SHP77 treated with DMSO at 0.1 percent for 48 hours (cell line): ENCODE data around the gene RUNX1.
A peak's percentile ranks its signal among the peaks of the same experiment; 100 is the strongest.

Experiments used
- DNase-seq: peaks from one replicate; lab custom pipeline; 2025; lab: John Stamatoyannopoulos, UW

The RUNX1 gene

GRCh38 chr21:34880401-34880800, 168.7 kb downstream of the RUNX1 start:
- DNase-seq = no peak

GRCh38 chr21:34878940-34879339, 170.2 kb downstream of the RUNX1 start:
- DNase-seq = no peak

- peak; percentile 73 for DNase-seq
These were observed 170.6 kb downstream of the RUNX1 start for GRCh38 chr21:34878501-34878900.

GRCh38 chr21:34877485-34878128, 171.5 kb downstream of the RUNX1 start:
- no peak for DNase-seq

GRCh38 chr21:34875830-34876229, 173.3 kb downstream of the RUNX1 start:
- DNase-seq = no peak

- DNase-seq = no peak
These were observed 174.2 kb downstream of the RUNX1 start for GRCh38 chr21:34874684-34875513.

GRCh38 chr21:34871026-34871908, 177.8 kb downstream of the RUNX1 start:
- DNase-seq = no peak

- DNase-seq = no peak
These were observed 178.9 kb downstream of the RUNX1 start for GRCh38 chr21:34870246-34870645.

- no peak for DNase-seq
These were observed 179.6 kb downstream of the RUNX1 start for GRCh38 chr21:34869545-34869944.

GRCh38 chr21:34867785-34868184, 181.3 kb downstream of the RUNX1 start:
- no peak for DNase-seq

- no peak for DNase-seq
These were observed 183.5 kb downstream of the RUNX1 start for GRCh38 chr21:34865400-34866241.

GRCh38 chr21:34864370-34865149, 184.5 kb downstream of the RUNX1 start:
- DNase-seq = no peak

- no peak for DNase-seq
These were observed 186.2 kb downstream of the RUNX1 start for GRCh38 chr21:34862951-34863350.

- DNase-seq = no peak
These were observed 187.8 kb downstream of the RUNX1 start for GRCh38 chr21:34861258-34861657.

GRCh38 chr21:34859976-34860653, 189.0 kb downstream of the RUNX1 start:
- no peak for DNase-seq

GRCh38 chr21:34858559-34858958, 190.5 kb downstream of the RUNX1 start:
- DNase-seq = no peak

- no peak for DNase-seq
These were observed 191.2 kb downstream of the RUNX1 start for GRCh38 chr21:34857874-34858273.

GRCh38 chr21:34857122-34857713, 191.9 kb downstream of the RUNX1 start:
- no peak for DNase-seq

GRCh38 chr21:34852448-34852847, 196.7 kb downstream of the RUNX1 start:
- DNase-seq = no peak

GRCh38 chr21:34850166-34850690, 198.9 kb downstream of the RUNX1 start:
- DNase-seq = no peak
